ENCODE measurements around the gene NDFIP1. TPM values are rescaled to one million over a fixed set of nuclear protein-coding genes. Genes with fewer than 3 reads are reported as not detected.

NDFIP1 gene
- total and polyA plus RNA-seq, 2 of the 8 experiments (the other 6 are each of a cell fraction or from before 2014, with no cell fraction given) = 8.8 to 27.1 TPM

GRCh38 chr5:142156839-142157463 is 48.4 kb downstream of the NDFIP1 start (continued):
- TF ChIP-seq CHD7 (IDR thresholded peaks at IDR 0.05; ENCODE audit: insufficient replicate concordance, low read length) = no peak
- 0 out of 2 replicates have a peak, but pooled peaks have one; percentile 55 for TF ChIP-seq TCF12 (IDR thresholded peaks at IDR 0.05; ENCODE audit: low read depth, low read length)
- 0 out of 2 replicates have a peak, but pooled peaks have one; percentile 62 for TF ChIP-seq ATF2 (IDR thresholded peaks at IDR 0.05; ENCODE audit: low read length)
- 0 out of 4 replicates have a peak, but pooled peaks of 1 of the 2 experiments have one; percentile 50 for TF ChIP-seq HDAC2 (IDR thresholded peaks at IDR 0.05; ENCODE audit: borderline replicate concordance in 1 of 2, low read depth in 2 of 2, low read length in 2 of 2)
- no peak for TF ChIP-seq SP2 (IDR thresholded peaks at IDR 0.05; ENCODE audit: low read length)
